CD4-positive, CD25-positive, alpha-beta regulatory T cell (primary cell): ENCODE measurements around the gene TRIO. TPM values are rescaled to one million over a fixed set of nuclear protein-coding genes. Genes with fewer than 3 reads are reported as not detected.

Experiments
- ATAC-seq, 2 donors: fragments of 150-1000 bp; cut with Tn5 transposase; one replicate each; pipeline ENCODE4 v1.10.0; 2021; ENCODE audit warnings: low read depth in 2 of 2, moderate number of reproducible peaks in 2 of 2, moderate library complexity in 1 of 2
- DNase-seq, 3 donors: peaks; one replicate each; pipeline versions ENCODE4 v3.0.0 to v3.0.0-alpha.2; 2012 to 2022; ENCODE audit warnings: mixed read lengths in 1 of 3
- H3K27ac ChIP-seq: one replicate; pipeline ENCODE4 v1.7.0; 2013; ENCODE audit warnings: mild to moderate bottlenecking, low read length; ENCODE audit not compliant: insufficient read depth, poor library complexity, severe bottlenecking
- H3K27me3 ChIP-seq: one replicate; pipeline ENCODE4 v1.7.0; 2013; ENCODE audit warnings: low read length; ENCODE audit not compliant: control insufficient read depth, insufficient read depth
- H3K36me3 ChIP-seq: one replicate; pipeline ENCODE4 v1.7.0; 2013; ENCODE audit warnings: mild to moderate bottlenecking, low read length, moderate library complexity; ENCODE audit not compliant: control insufficient read depth, insufficient read depth
- H3K4me1 ChIP-seq: 2 replicates; pipeline ENCODE4 v1.7.0; 2013; ENCODE audit warnings: mild to moderate bottlenecking, low read length; ENCODE audit not compliant: insufficient read depth, control insufficient read depth, poor library complexity, severe bottlenecking
- H3K4me3 ChIP-seq: one replicate; pipeline ENCODE4 v1.7.0; 2013; ENCODE audit warnings: low read depth, mild to moderate bottlenecking, low read length, moderate library complexity
- H3K9me3 ChIP-seq, 2 experiments: 1 replicate in 1 of 2; 2 replicates in 1 of 2; pipeline ENCODE4 v1.7.0; 2013; ENCODE audit warnings: low read length in 2 of 2, mild to moderate bottlenecking in 1 of 2, moderate library complexity in 1 of 2; ENCODE audit not compliant: control insufficient read depth in 2 of 2
- H3K27ac Mint-ChIP-seq, 3 donors: one replicate each; pipeline ENCODE4 v1.8.0; 2020 to 2022; ENCODE audit warnings: mild to moderate bottlenecking in 3 of 3, mixed read lengths in 3 of 3, moderate library complexity in 2 of 3
- H3K27me3 Mint-ChIP-seq: one replicate; pipeline ENCODE4 v1.8.0; 2022; ENCODE audit warnings: mild to moderate bottlenecking, mixed read lengths
- H3K36me3 Mint-ChIP-seq: one replicate; pipeline ENCODE4 v1.8.0; 2020; ENCODE audit warnings: mixed read lengths
- H3K4me1 Mint-ChIP-seq, 4 donors: one replicate each; pipeline ENCODE4 v1.8.0; 2020 to 2022; ENCODE audit warnings: mixed read lengths in 4 of 4, mild to moderate bottlenecking in 1 of 4
- H3K4me3 Mint-ChIP-seq, 4 donors: one replicate each; pipeline ENCODE4 v1.8.0; 2020 to 2022; ENCODE audit warnings: mild to moderate bottlenecking in 4 of 4, mixed read lengths in 4 of 4, moderate library complexity in 3 of 4
- H3K9me3 Mint-ChIP-seq, 7 donors: one replicate each; pipeline ENCODE4 v1.8.0; 2020 to 2022; ENCODE audit warnings: mixed read lengths in 7 of 7, mild to moderate bottlenecking in 3 of 7, moderate library complexity in 2 of 7
- polyA plus RNA-seq, 4 donors: library from polyadenylated mRNA; unstranded; fragments of 300-500 nt; fragmentation: Illumina TruSeq; gene quantifications; one replicate each; pipeline ENCODE4 v1.2.3, GENCODE V29; 2021
- total RNA-seq: library from RNA; stranded (reverse); gene quantifications from one replicate; pipeline ENCODE4 v1.2.3, GENCODE V29; 2022

TRIO gene
- total and polyA plus RNA-seq, 5 donors from 2014 or later = 1.2 to 7.6 (median 1.8) TPM

- Histone ChIP-seq H3K9me3 (no peaks in the 10 kb centered on the region), H3K4me1 (no peaks in the 10 kb centered on the region), H3K4me3 (no peak overlapping the region), H3K27me3 (no peaks in the 10 kb centered on the region), H3K36me3 (no peaks in the 10 kb centered on the region), H3K27ac (no peak overlapping the region)
- H3K4me1 Mint-ChIP-seq = peaks cover 0 to 3% (median 0%) of the 10 kb centered on the region in 4 donors
- H3K36me3 Mint-ChIP-seq = no peaks in the 10 kb centered on the region
- ATAC-seq = no peak
- H3K27me3 Mint-ChIP-seq = peaks cover 8% of the 10 kb centered on the region
- H3K4me3 Mint-ChIP-seq = no peak overlapping the region
- no peaks in the 10 kb centered on the region for H3K9me3 Mint-ChIP-seq
- DNase-seq = no peak
- H3K27ac Mint-ChIP-seq = no peak overlapping the region
These were observed 35.6 kb downstream of the TRIO start for GRCh38 chr5:14178671-14179211.

DNA sequence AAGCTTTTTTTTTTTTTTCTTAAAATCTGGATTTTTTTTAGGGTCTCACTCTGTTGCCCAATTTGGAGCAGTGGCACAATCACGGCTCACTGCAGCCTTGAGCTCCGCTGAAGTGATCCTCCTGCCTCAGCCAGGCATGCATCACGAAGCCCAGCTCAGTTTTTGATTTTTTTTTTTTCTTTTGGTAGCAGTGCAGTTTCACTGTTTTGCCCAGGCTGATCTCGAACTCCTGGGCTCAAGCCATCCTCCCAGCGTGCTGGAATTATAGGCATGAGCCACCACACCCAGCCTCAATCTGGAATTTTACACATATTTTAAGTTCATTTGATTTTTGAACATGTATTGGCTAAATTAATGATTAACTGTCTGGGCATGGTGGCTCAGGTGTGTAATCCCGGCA lies 36.3 kb downstream of the TRIO start:
- Mint-ChIP-seq H3K27me3 (peaks cover 8% of the 10 kb centered on the region), H3K4me1 (peaks cover 0 to under 1% (median 0%) of the 10 kb centered on the region in 4 donors)

GRCh38 chr5:14180437-14180836 lies 37.3 kb downstream of the TRIO start:
- H3K36me3 Mint-ChIP-seq = no peaks in the 10 kb centered on the region
- H3K27me3 Mint-ChIP-seq = peaks cover 9% of the 10 kb centered on the region
- H3K27ac Mint-ChIP-seq = no peak overlapping the region
- H3K36me3 ChIP-seq = no peaks in the 10 kb centered on the region
- no peak overlapping the region for H3K4me3 Mint-ChIP-seq
- H3K9me3 Mint-ChIP-seq = no peaks in the 10 kb centered on the region
- H3K4me3 ChIP-seq = no peak overlapping the region
- no peaks in the 10 kb centered on the region for H3K4me1 ChIP-seq
- H3K4me1 Mint-ChIP-seq = no peaks in the 10 kb centered on the region
- no peaks in the 10 kb centered on the region for H3K27me3 ChIP-seq
- H3K9me3 ChIP-seq = no peaks in the 10 kb centered on the region
- no peak for DNase-seq
- no peak overlapping the region for H3K27ac ChIP-seq
- no peak for ATAC-seq

More for the DNA sequence above, 36.3 kb downstream of the TRIO start:
- Mint-ChIP-seq H3K27ac (no peak overlapping the region), H3K4me3 (no peak overlapping the region), H3K36me3 (no peaks in the 10 kb centered on the region), H3K9me3 (no peaks in the 10 kb centered on the region)
- ATAC-seq (no peak), DNase-seq (no peak)
- Histone ChIP-seq H3K4me3 (no peak overlapping the region), H3K9me3 (no peaks in the 10 kb centered on the region), H3K27me3 (no peaks in the 10 kb centered on the region), H3K36me3 (no peaks in the 10 kb centered on the region), H3K4me1 (no peaks in the 10 kb centered on the region), H3K27ac (no peak overlapping the region)

- Histone ChIP-seq H3K9me3 (no peaks in the 10 kb centered on the region), H3K27me3 (no peaks in the 10 kb centered on the region), H3K27ac (no peak overlapping the region), H3K4me3 (no peak overlapping the region), H3K36me3 (no peaks in the 10 kb centered on the region), H3K4me1 (no peaks in the 10 kb centered on the region)
- H3K4me1 Mint-ChIP-seq = no peaks in the 10 kb centered on the region
- no peak for DNase-seq
- H3K9me3 Mint-ChIP-seq = no peaks in the 10 kb centered on the region
- H3K27ac Mint-ChIP-seq = no peak overlapping the region
- no peaks in the 10 kb centered on the region for H3K36me3 Mint-ChIP-seq
- no peak overlapping the region for H3K4me3 Mint-ChIP-seq
- no peak for ATAC-seq
- peaks cover 9% of the 10 kb centered on the region for H3K27me3 Mint-ChIP-seq
These were observed 38.3 kb downstream of the TRIO start for GRCh38 chr5:14181299-14181968.

- ATAC-seq (no peak), DNase-seq (no peak)
- Mint-ChIP-seq H3K4me1 (no peaks in the 10 kb centered on the region), H3K27ac (no peak overlapping the region), H3K4me3 (no peak overlapping the region), H3K36me3 (no peaks in the 10 kb centered on the region), H3K27me3 (peaks cover 15% of the 10 kb centered on the region), H3K9me3 (no peaks in the 10 kb centered on the region)
- no peaks in the 10 kb centered on the region for H3K36me3 ChIP-seq
- H3K4me3 ChIP-seq = no peak overlapping the region
- H3K4me1 ChIP-seq = no peaks in the 10 kb centered on the region
- H3K27ac ChIP-seq = no peak overlapping the region
- H3K9me3 ChIP-seq = no peaks in the 10 kb centered on the region
- no peaks in the 10 kb centered on the region for H3K27me3 ChIP-seq
These were observed 39.6 kb downstream of the TRIO start for GRCh38 chr5:14182761-14183160.

GRCh38 chr5:14183187-14183939 lies 40.2 kb downstream of the TRIO start:
- no peaks in the 10 kb centered on the region for H3K36me3 Mint-ChIP-seq
- H3K9me3 ChIP-seq = no peaks in the 10 kb centered on the region
- DNase-seq (no peak), ATAC-seq (no peak)
- no peak overlapping the region for H3K27ac ChIP-seq
- no peaks in the 10 kb centered on the region for H3K4me1 Mint-ChIP-seq
- peaks cover 15% of the 10 kb centered on the region for H3K27me3 Mint-ChIP-seq
- H3K36me3 ChIP-seq = no peaks in the 10 kb centered on the region
- no peaks in the 10 kb centered on the region for H3K9me3 Mint-ChIP-seq
- H3K4me3 Mint-ChIP-seq = no peak overlapping the region
- no peaks in the 10 kb centered on the region for H3K4me1 ChIP-seq
- H3K27me3 ChIP-seq = no peaks in the 10 kb centered on the region
- no peak overlapping the region for H3K4me3 ChIP-seq
- peak overlapping the region in 1 of 3 donors; percentile 58 for H3K27ac Mint-ChIP-seq

- no peaks in the 10 kb centered on the region for H3K4me1 Mint-ChIP-seq
- no peaks in the 10 kb centered on the region for H3K9me3 ChIP-seq
- no peaks in the 10 kb centered on the region for H3K9me3 Mint-ChIP-seq
- no peak for DNase-seq
- no peak overlapping the region for H3K4me3 Mint-ChIP-seq
- H3K27ac Mint-ChIP-seq = no peak overlapping the region
- H3K27me3 ChIP-seq = no peaks in the 10 kb centered on the region
- peaks cover 15% of the 10 kb centered on the region for H3K27me3 Mint-ChIP-seq
- no peaks in the 10 kb centered on the region for H3K36me3 Mint-ChIP-seq
- H3K27ac ChIP-seq = no peak overlapping the region
- ATAC-seq = no peak
- no peak overlapping the region for H3K4me3 ChIP-seq
- H3K4me1 ChIP-seq = no peaks in the 10 kb centered on the region
- H3K36me3 ChIP-seq = no peaks in the 10 kb centered on the region
These were observed 40.9 kb downstream of the TRIO start for GRCh38 chr5:14184082-14184481.
